Tibial nerve (tissue), 3 donors: ENCODE measurements around the gene ALPK3.

Experiments
- EP300 ChIP-seq, 2 donors: sonication (generic); formaldehyde crosslinking; IDR thresholded peaks; one replicate each; pipeline ENCODE4 v1.6.1; 2017; ENCODE audit warnings: antibody characterized with exemption in 2 of 2, mild to moderate bottlenecking in 1 of 2
- POLR2A ChIP-seq, 2 donors: fragments of 450-650 bp; IDR thresholded peaks; one replicate each; pipeline ENCODE4 v1.6.1; 2017; ENCODE audit warnings: antibody characterized with exemption in 2 of 2, mild to moderate bottlenecking in 2 of 2, moderate library complexity in 2 of 2

GRCh38 chr15:84807228-84807627 is 9.9 kb upstream of the ALPK3 start:
- no peak for TF ChIP-seq POLR2A (IDR thresholded peaks at IDR 0.05)
- no peak for TF ChIP-seq EP300 (IDR thresholded peaks at IDR 0.05)
